Fibroblast of lung (primary cell): ENCODE results near the gene GRK1.

Source experiments
- EZH2 ChIP-seq: IDR thresholded peaks from 2 replicates; pipeline ENCODE4 v1.5.1; 2012; ENCODE audit warnings: low read length, control low read depth, mild to moderate bottlenecking; ENCODE audit errors: missing control alignments
- TF ChIP-seq, protein P1 (sequence below), 2 donors: IDR thresholded peaks in 1 of 2; conservative IDR thresholded peaks in 1 of 2; 1 replicate in 1 of 2; 2 replicates in 1 of 2; pipeline ENCODE4 v1.5.1; 2011 to 2012; ENCODE audit warnings: low read length in 2 of 2, control low read depth in 1 of 2, inconsistent platforms in 1 of 2, low read depth in 1 of 2, mild to moderate bottlenecking in 1 of 2

GRCh38 chr13:113643593-113643992 is 23.4 kb upstream of the GRK1 start:
- TF ChIP-seq, protein P1, sequence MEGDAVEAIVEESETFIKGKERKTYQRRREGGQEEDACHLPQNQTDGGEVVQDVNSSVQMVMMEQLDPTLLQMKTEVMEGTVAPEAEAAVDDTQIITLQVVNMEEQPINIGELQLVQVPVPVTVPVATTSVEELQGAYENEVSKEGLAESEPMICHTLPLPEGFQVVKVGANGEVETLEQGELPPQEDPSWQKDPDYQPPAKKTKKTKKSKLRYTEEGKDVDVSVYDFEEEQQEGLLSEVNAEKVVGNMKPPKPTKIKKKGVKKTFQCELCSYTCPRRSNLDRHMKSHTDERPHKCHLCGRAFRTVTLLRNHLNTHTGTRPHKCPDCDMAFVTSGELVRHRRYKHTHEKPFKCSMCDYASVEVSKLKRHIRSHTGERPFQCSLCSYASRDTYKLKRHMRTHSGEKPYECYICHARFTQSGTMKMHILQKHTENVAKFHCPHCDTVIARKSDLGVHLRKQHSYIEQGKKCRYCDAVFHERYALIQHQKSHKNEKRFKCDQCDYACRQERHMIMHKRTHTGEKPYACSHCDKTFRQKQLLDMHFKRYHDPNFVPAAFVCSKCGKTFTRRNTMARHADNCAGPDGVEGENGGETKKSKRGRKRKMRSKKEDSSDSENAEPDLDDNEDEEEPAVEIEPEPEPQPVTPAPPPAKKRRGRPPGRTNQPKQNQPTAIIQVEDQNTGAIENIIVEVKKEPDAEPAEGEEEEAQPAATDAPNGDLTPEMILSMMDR (conservative IDR thresholded peaks at IDR 0.05 in 1 of 2, IDR thresholded peaks at IDR 0.05 in 1 of 2; ENCODE audit: low read depth in 1 of 2, low read length in 2 of 2), result no peak
- no peak for TF ChIP-seq EZH2
